CD14-positive monocyte (primary cell): Measurements from ENCODE around the gene CEBPE. TPM values are rescaled to one million over a fixed set of nuclear protein-coding genes. Genes with fewer than 3 reads are reported as not detected.

Experiments
- DNase-seq, 3 donors: peaks; one replicate each; pipeline ENCODE4 v3.0.0-alpha.2; 2011 to 2022
- H2AFZ ChIP-seq: 2 replicates; pipeline ENCODE4 v1.6.0; 2012; ENCODE audit warnings: mild to moderate bottlenecking, low read depth, low read length, inconsistent platforms; ENCODE audit not compliant: insufficient read depth, poor library complexity, severe bottlenecking
- H3K27ac ChIP-seq, 2 donors: 1 replicate in 1 of 2; 2 replicates in 1 of 2; pipeline ENCODE4 v1.5.1; 2012 to 2013; ENCODE audit warnings: low read length in 2 of 2, control low read depth in 1 of 2, inconsistent platforms in 1 of 2, low read depth in 1 of 2, mild to moderate bottlenecking in 1 of 2
- H3K27me3 ChIP-seq, 2 donors: one replicate each; pipeline versions ENCODE4 v1.6.0 to v1.6.1; 2011 to 2013; ENCODE audit warnings: low read length in 2 of 2; ENCODE audit not compliant: control insufficient read depth in 2 of 2, insufficient read depth in 2 of 2
- H3K36me3 ChIP-seq, 2 donors: replicated peaks in 1 of 2; 1 replicate in 1 of 2; 2 replicates in 1 of 2; pipeline versions ENCODE4 v1.5.1 to v1.6.1; 2012 to 2013; ENCODE audit warnings: low read length in 2 of 2, control low read depth in 1 of 2, inconsistent platforms in 1 of 2, mild to moderate bottlenecking in 1 of 2; ENCODE audit not compliant: insufficient read depth in 2 of 2, control insufficient read depth in 1 of 2
- H3K4me1 ChIP-seq, 2 donors: 1 replicate in 1 of 2; 2 replicates in 1 of 2; pipeline versions ENCODE4 v1.5.1 to v1.6.1; 2012 to 2013; ENCODE audit warnings: low read length in 2 of 2, control low read depth in 1 of 2, inconsistent platforms in 1 of 2, mild to moderate bottlenecking in 1 of 2, moderate library complexity in 1 of 2; ENCODE audit not compliant: insufficient read depth in 2 of 2, control insufficient read depth in 1 of 2
- H3K4me2 ChIP-seq: replicated peaks from 2 replicates; pipeline ENCODE3; 2012; ENCODE audit warnings: low read length, moderate library complexity, mild to moderate bottlenecking; ENCODE audit not compliant: poor library complexity, severe bottlenecking; ENCODE audit errors: extremely low read depth
- H3K4me3 ChIP-seq, 3 experiments: fragments of 200-600 bp in 1 of 3; sonication (generic) in 1 of 3; replicated peaks in 1 of 3; 1 replicate in 2 of 3; 2 replicates in 1 of 3; pipeline ENCODE4 v1.5.1; 2011 to 2013; ENCODE audit warnings: low read length in 3 of 3, mild to moderate bottlenecking in 3 of 3, control low read depth in 2 of 3, low read depth in 2 of 3, inconsistent platforms in 1 of 3, moderate library complexity in 1 of 3
- H3K79me2 ChIP-seq: 2 replicates; pipeline ENCODE4 v1.6.0; 2012; ENCODE audit warnings: mild to moderate bottlenecking, control low read depth, inconsistent platforms, low read length, moderate library complexity; ENCODE audit not compliant: insufficient read depth
- H3K9ac ChIP-seq: 2 replicates; pipeline ENCODE4 v1.6.0; 2017; ENCODE audit warnings: low read length, mild to moderate bottlenecking; ENCODE audit not compliant: insufficient read depth, poor library complexity, severe bottlenecking
- H3K9me3 ChIP-seq, 2 donors: replicated peaks in 1 of 2; 1 replicate in 1 of 2; 2 replicates in 1 of 2; pipeline versions ENCODE4 v1.5.1 to v1.6.1; 2012 to 2013; ENCODE audit warnings: low read length in 2 of 2, control low read depth in 1 of 2; ENCODE audit not compliant: control insufficient read depth in 1 of 2, insufficient read depth in 1 of 2
- H4K20me1 ChIP-seq: 2 replicates; pipeline ENCODE4 v1.6.0; 2012; ENCODE audit warnings: mild to moderate bottlenecking, low read length, control low read depth, moderate library complexity; ENCODE audit not compliant: insufficient read depth
- H3K27ac Mint-ChIP-seq, 7 donors: one replicate each; pipeline ENCODE4 v1.8.0; 2020; ENCODE audit warnings: mild to moderate bottlenecking in 7 of 7, mixed read lengths in 7 of 7, moderate library complexity in 6 of 7, inconsistent platforms in 2 of 7
- H3K27me3 Mint-ChIP-seq, 3 donors: one replicate each; pipeline ENCODE4 v1.8.0; 2021 to 2022; ENCODE audit warnings: low read depth in 3 of 3, mild to moderate bottlenecking in 3 of 3, mixed read lengths in 3 of 3, moderate library complexity in 3 of 3, inconsistent platforms in 1 of 3
- H3K36me3 Mint-ChIP-seq, 2 donors: one replicate each; pipeline ENCODE4 v1.8.0; 2020; ENCODE audit warnings: mixed read lengths in 2 of 2, inconsistent platforms in 1 of 2, mild to moderate bottlenecking in 1 of 2
- H3K4me1 Mint-ChIP-seq: one replicate; pipeline ENCODE4 v1.8.0; 2020; ENCODE audit warnings: mild to moderate bottlenecking, mixed read lengths
- H3K4me3 Mint-ChIP-seq, 2 donors: one replicate each; pipeline ENCODE4 v1.8.0; 2020; ENCODE audit warnings: mild to moderate bottlenecking in 2 of 2, mixed read lengths in 2 of 2, moderate library complexity in 1 of 2
- H3K9me3 Mint-ChIP-seq, 7 donors: one replicate each; pipeline ENCODE4 v1.8.0; 2020 to 2022; ENCODE audit warnings: mixed read lengths in 7 of 7, mild to moderate bottlenecking in 6 of 7, moderate library complexity in 6 of 7, inconsistent platforms in 2 of 7
- CTCF ChIP-seq: fragments of 200-600 bp; IDR thresholded peaks from one replicate; pipeline ENCODE4 v1.8.0; 2022; ENCODE audit warnings: antibody characterized with exemption, mild to moderate bottlenecking
- WGBS: methylation state at CpG from one replicate; pipeline ENCODE4 v1.1.5; 2013; ENCODE audit warnings: missing lambda C conversion rate; ENCODE audit not compliant: insufficient coverage; 5-methylcytosine and 5-hydroxymethylcytosine counted together
- intact Hi-C, 2 donors: fragments of 100-400 bp; cut with micrococcal nuclease; formaldehyde crosslinking; loops; one replicate each; pipeline versions ENCODE4 v1.15.0 to v1.15.1; 2023
- polyA plus RNA-seq, 3 donors: library from polyadenylated mRNA; depleted of rRNA in 1 of 3; unstranded in 2 of 3; stranded (reverse) in 1 of 3; fragments of 300-500 nt in 2 of 3; fragments of >200 nt in 1 of 3; fragmentation: Illumina TruSeq in 2 of 3; gene quantifications; 1 replicate in 2 of 3; 2 replicates in 1 of 3; pipeline ENCODE4 v1.2.3, GENCODE V29; 2012 to 2021

The CEBPE gene
- polyA plus RNA-seq, 3 donors, result 0.73 to 1.5 (median 1.3) TPM

GRCh38 chr14:23105348-23105824 lies 13.7 kb downstream of the CEBPE start:
- no peak for TF ChIP-seq CTCF
- H3K9me3 ChIP-seq, result no peaks in the 10 kb centered on the region
- H3K27ac ChIP-seq, result peak overlapping the region in 1 of 2 donors; percentile 41
- intact Hi-C loops, result loop anchor here in 1 of 2 donors (5.0 kb wide), 1 partner anchor 38 kb away; no protein-coding TSS in a partner anchor
- no peak overlapping the region for H2AFZ ChIP-seq
- Mint-ChIP-seq H3K36me3 (no peaks in the 10 kb centered on the region), H3K4me1 (peaks cover 28% of the 10 kb centered on the region), H3K4me3 (no peak overlapping the region), H3K9me3 (no peaks in the 10 kb centered on the region), H3K27me3 (peaks cover 1 to 4% (median 1%) of the 10 kb centered on the region in 3 donors), H3K27ac (peak overlapping the region in 4 of 7 donors; percentile 30 to 70 (median 54))
- H3K36me3 ChIP-seq, result no peaks in the 10 kb centered on the region
- peaks cover 12 to 17% of the 10 kb centered on the region in 2 donors for H3K4me1 ChIP-seq
- no peak overlapping the region for H3K9ac ChIP-seq
- H4K20me1 ChIP-seq, result peaks cover 8% of the 10 kb centered on the region
- H3K27me3 ChIP-seq, result no peaks in the 10 kb centered on the region
- no peaks in the 10 kb centered on the region for H3K79me2 ChIP-seq
- 60% methylated on average over 1 of the region's 4 CpGs for WGBS
- H3K4me2 ChIP-seq, result peak overlapping the region; percentile 29
- DNase-seq, result no peak
- no peak overlapping the region for H3K4me3 ChIP-seq

GRCh38 chr14:23104591-23105347 lies 14.3 kb downstream of the CEBPE start, which contains the start of gene CIROP:
CIROP (minus strand) TSS chr14:23104989; CDS start chr14:23104920, 69 bp downstream.
- intact Hi-C loops, result loop anchor here in 1 of 2 donors (5.0 kb wide), 1 partner anchor 37 kb away; no protein-coding TSS in a partner anchor
- no peak for TF ChIP-seq CTCF
- Histone ChIP-seq H2AFZ (no peak within 1 kb of the TSS), H3K4me2 (peak within 1 kb of the TSS; percentile 29), H4K20me1 (peaks cover 10% of the 10 kb centered on the region), H3K36me3 (no peaks in the 10 kb centered on the region), H3K27me3 (no peaks in the 10 kb centered on the region), H3K9me3 (no peaks in the 10 kb centered on the region), H3K79me2 (no peaks in the 10 kb centered on the region), H3K9ac (no peak within 1 kb of the TSS), H3K4me3 (no peak within 1 kb of the TSS), H3K4me1 (peaks cover 12 to 17% of the 10 kb centered on the region in 2 donors), H3K27ac (peak within 1 kb of the TSS in 1 of 2 donors; percentile 41)
- Mint-ChIP-seq H3K4me3 (peak within 1 kb of the TSS in 1 of 2 donors; percentile 49), H3K4me1 (peaks cover 29% of the 10 kb centered on the region), H3K27me3 (peaks cover 1 to 4% (median 1%) of the 10 kb centered on the region in 3 donors), H3K9me3 (no peaks in the 10 kb centered on the region), H3K27ac (peak within 1 kb of the TSS; percentile 8 to 85 (median 69)), H3K36me3 (peaks cover 1 to 2% of the 10 kb centered on the region in 2 donors)
- no peak for DNase-seq
- WGBS, result 88% methylated on average over 7 of the region's 11 CpGs
